A673 (cell line): ENCODE data around the gene HSPB8. TPM values are rescaled to one million over a fixed set of nuclear protein-coding genes. Genes with fewer than 3 reads are reported as not detected.

Source experiments
- BruUV-seq: library from RNA; stranded (reverse); fragments of 400-500 nt; replicated peaks from 2 replicates; lab custom pipeline; 2021; lab: Mats Ljungman, UMichigan
- CTCF ChIA-PET: fragments of 300-600 bp; sonication (Branson Sonifier 250); formaldehyde crosslinking; loops from one replicate; lab custom pipeline; 2022; ENCODE audit warnings: antibody characterized with exemption; lab: Charles Lee
- POLR2A ChIA-PET: fragments of 300-600 bp; sonication (Branson Sonifier 250); formaldehyde crosslinking; loops from one replicate; lab custom pipeline; 2022; ENCODE audit warnings: antibody characterized with exemption; ENCODE audit not compliant: low non-redundant PET; lab: Charles Lee
- DNase-seq: peaks from one replicate; pipeline ENCODE4 v3.0.0-alpha.2; 2015; ENCODE audit warnings: low spot score
- H3K27ac ChIP-seq: fragments of 200-600 bp; sonication (generic); 2 replicates; pipeline ENCODE4 v1.5.1; 2016; ENCODE audit warnings: mixed run types, low read depth, mild to moderate bottlenecking, mixed read lengths, antibody characterized with exemption, low read length; ENCODE audit not compliant: poor library complexity, severe bottlenecking
- H3K27me3 ChIP-seq: fragments of 200-600 bp; sonication (generic); replicated peaks from 2 replicates; pipeline ENCODE4 v1.6.1; 2017; ENCODE audit warnings: mixed run types, low read depth, mild to moderate bottlenecking, mixed read lengths, antibody characterized with exemption, low read length; ENCODE audit not compliant: insufficient read depth, poor library complexity
- H3K36me3 ChIP-seq: fragments of 200-600 bp; sonication (generic); 2 replicates; pipeline ENCODE4 v1.6.1; 2016; ENCODE audit warnings: mixed run types, mild to moderate bottlenecking, mixed read lengths, antibody characterized with exemption, low read length; ENCODE audit not compliant: insufficient read depth, poor library complexity, severe bottlenecking
- H3K4me1 ChIP-seq: fragments of 200-600 bp; sonication (generic); 2 replicates; pipeline ENCODE4 v1.6.1; 2017; ENCODE audit warnings: mixed run types, mild to moderate bottlenecking, mixed read lengths, antibody characterized with exemption, low read length; ENCODE audit not compliant: insufficient read depth, poor library complexity, severe bottlenecking
- H3K4me3 ChIP-seq: fragments of 200-600 bp; sonication (generic); 2 replicates; pipeline ENCODE4 v1.5.1; 2016; ENCODE audit warnings: low read depth, mixed run types, mild to moderate bottlenecking, mixed read lengths, low read length; ENCODE audit not compliant: poor library complexity, severe bottlenecking
- H3K9me3 ChIP-seq: fragments of 200-600 bp; sonication (generic); 2 replicates; pipeline ENCODE4 v1.6.1; 2016; ENCODE audit warnings: mixed run types, low read depth, mild to moderate bottlenecking, mixed read lengths, antibody characterized with exemption, low read length; ENCODE audit not compliant: poor library complexity, severe bottlenecking
- CTCF ChIP-seq: fragments of 300-800, 200-600 bp; sonication (generic); conservative IDR thresholded peaks from 2 replicates; pipeline ENCODE4 v1.5.1; 2017; ENCODE audit warnings: low read depth, mild to moderate bottlenecking, antibody characterized with exemption, low read length, moderate library complexity, mixed read lengths
- EZH2 ChIP-seq: fragments of 200-600 bp; sonication (generic); IDR thresholded peaks from 2 replicates; pipeline ENCODE4 v1.6.1; 2017; ENCODE audit warnings: borderline replicate concordance, low read depth, mild to moderate bottlenecking, mixed read lengths, antibody characterized with exemption, low read length; ENCODE audit not compliant: poor library complexity, severe bottlenecking
- intact Hi-C: fragments of 100-400 bp; cut with micrococcal nuclease; formaldehyde crosslinking; loops from one replicate; pipeline ENCODE4 v1.10.0; 2022; ENCODE audit not compliant: unreplicated experiment
- total RNA-seq: library from RNA; stranded (reverse); gene quantifications from 2 replicates; pipeline ENCODE4 v1.2.3, GENCODE V29; 2021

HSPB8 gene
- total RNA-seq, 1 experiment from 2014 or later: 0.13 TPM

- intact Hi-C loops: no loop called here
- Histone ChIP-seq H3K36me3 (no peaks in the 10 kb centered on the region), H3K27ac (no peak overlapping the region), H3K4me3 (no peak overlapping the region), H3K9me3 (no peaks in the 10 kb centered on the region), H3K27me3 (peaks cover 46% of the 10 kb centered on the region), H3K4me1 (no peaks in the 10 kb centered on the region)
- BruUV-seq: no TSS peak
- no peak for DNase-seq
- TF ChIP-seq EZH2: no peak
- no peak for TF ChIP-seq CTCF
- POLR2A ChIA-PET: no interaction called here
- CTCF ChIA-PET: no interaction called here
These were observed 2.5 kb downstream of the HSPB8 start for GRCh38 chr12:119181202-119181601.

GRCh38 chr12:119181944-119182343 is 3.2 kb downstream of the HSPB8 start:
- intact Hi-C loops: no loop called here
- H3K4me3 ChIP-seq: no peak overlapping the region
- TF ChIP-seq CTCF (no peak), EZH2 (no peak)
- no peaks in the 10 kb centered on the region for H3K4me1 ChIP-seq
- ChIA-PET CTCF (no interaction called here), POLR2A (no interaction called here)
- no peaks in the 10 kb centered on the region for H3K36me3 ChIP-seq
- BruUV-seq: no TSS peak
- DNase-seq: no peak
- no peaks in the 10 kb centered on the region for H3K9me3 ChIP-seq
- H3K27ac ChIP-seq: no peak overlapping the region
- H3K27me3 ChIP-seq: peaks cover 39% of the 10 kb centered on the region

- H3K9me3 ChIP-seq: no peaks in the 10 kb centered on the region
- DNase-seq: no peak
- H3K36me3 ChIP-seq: no peaks in the 10 kb centered on the region
- H3K4me3 ChIP-seq: no peak overlapping the region
- no peaks in the 10 kb centered on the region for H3K4me1 ChIP-seq
- no TSS peak for BruUV-seq
- no peak overlapping the region for H3K27ac ChIP-seq
- intact Hi-C loops: no loop called here
- H3K27me3 ChIP-seq: peaks cover 29% of the 10 kb centered on the region
- ChIA-PET CTCF (no interaction called here), POLR2A (no interaction called here)
- no peak for TF ChIP-seq CTCF
- TF ChIP-seq EZH2: no peak
These were observed 4.2 kb downstream of the HSPB8 start for GRCh38 chr12:119182701-119183493.
